Stimulated activated memory B cell treated with anti-CD40 and anti-IgM and Interleukin-4, amounts not matched to agents 10 μg/mL and 1 μg/mL and 100 μg/mL, for 72 hours (primary cell): Measurements from ENCODE around the gene RUNX2.
A peak's percentile ranks its signal among the peaks of the same experiment; 100 is the strongest.
"Not testable (repeated sequence)": the region's sequence is repeated elsewhere in the genome, so short reads cannot be mapped to it uniquely, and the experiment has no call there.

Experiments
- ATAC-seq: fragments of 150-1000 bp; cut with Tn5 transposase; 2 replicates; pipeline ENCODE4 v1.10.0; 2021
- H3K27ac Mint-ChIP-seq: one replicate; pipeline ENCODE4 v1.8.0; 2022; ENCODE audit warnings: mild to moderate bottlenecking, mixed read lengths
- H3K27me3 Mint-ChIP-seq: one replicate; pipeline ENCODE4 v1.8.0; 2022; ENCODE audit warnings: mixed read lengths
- H3K36me3 Mint-ChIP-seq: one replicate; pipeline ENCODE4 v1.8.0; 2022; ENCODE audit warnings: mixed read lengths
- H3K4me1 Mint-ChIP-seq: one replicate; pipeline ENCODE4 v1.8.0; 2022; ENCODE audit warnings: mixed read lengths
- H3K4me3 Mint-ChIP-seq: one replicate; pipeline ENCODE4 v1.8.0; 2022; ENCODE audit warnings: mild to moderate bottlenecking, moderate library complexity, mixed read lengths
- H3K9me3 Mint-ChIP-seq: one replicate; pipeline ENCODE4 v1.8.0; 2022; ENCODE audit warnings: mixed read lengths

Gene RUNX2

DNA sequence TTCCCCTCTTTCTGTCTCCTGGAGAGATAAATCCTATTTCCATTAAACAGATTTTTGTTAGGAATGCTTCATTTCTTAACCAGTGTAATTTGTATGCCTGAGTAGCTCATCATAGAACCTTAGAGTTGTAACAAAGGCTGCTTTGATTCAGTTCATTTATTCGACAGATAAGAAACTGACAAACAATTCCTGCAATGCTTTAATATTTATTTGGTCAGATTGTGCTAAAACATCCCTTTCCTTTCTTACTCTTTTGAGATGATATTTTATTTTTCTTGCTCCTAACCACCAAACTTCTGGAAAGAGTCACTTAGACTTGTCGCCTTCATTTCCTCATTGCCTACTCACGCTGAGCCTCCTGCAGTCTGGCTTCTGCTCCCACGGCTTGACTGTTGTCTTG is 138.6 kb downstream of the RUNX2 start:
- Mint-ChIP-seq H3K27ac (no peak overlapping the region), H3K9me3 (no peaks in the 10 kb centered on the region), H3K36me3 (no peaks in the 10 kb centered on the region), H3K4me1 (no peaks in the 10 kb centered on the region), H3K4me3 (no peak overlapping the region), H3K27me3 (no peaks in the 10 kb centered on the region)
- no peak for ATAC-seq

DNA sequence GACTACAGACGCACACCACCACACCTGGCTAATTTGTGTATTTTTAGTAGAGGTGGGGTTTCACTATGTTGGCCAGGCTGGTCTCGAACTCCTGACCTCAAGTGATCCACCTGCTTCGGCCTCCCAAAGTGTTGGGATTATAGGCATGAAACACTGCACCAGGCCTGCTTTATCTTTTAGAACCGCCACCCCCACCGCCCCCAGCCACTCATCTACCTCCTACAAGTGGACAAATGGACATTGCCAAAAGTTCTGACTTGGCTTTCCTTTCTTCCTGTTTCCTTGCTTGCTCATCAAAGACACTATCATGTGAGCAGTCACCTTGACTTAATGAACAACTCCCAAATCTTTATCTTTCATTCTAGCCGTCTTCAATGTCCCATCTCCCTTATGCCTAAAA is 139.3 kb downstream of the RUNX2 start:
- H3K9me3 Mint-ChIP-seq, ATAC-seq, H3K4me3 Mint-ChIP-seq, H3K36me3 Mint-ChIP-seq, H3K4me1 Mint-ChIP-seq, H3K27me3 Mint-ChIP-seq, H3K27ac Mint-ChIP-seq: not testable (repeated sequence)

DNA sequence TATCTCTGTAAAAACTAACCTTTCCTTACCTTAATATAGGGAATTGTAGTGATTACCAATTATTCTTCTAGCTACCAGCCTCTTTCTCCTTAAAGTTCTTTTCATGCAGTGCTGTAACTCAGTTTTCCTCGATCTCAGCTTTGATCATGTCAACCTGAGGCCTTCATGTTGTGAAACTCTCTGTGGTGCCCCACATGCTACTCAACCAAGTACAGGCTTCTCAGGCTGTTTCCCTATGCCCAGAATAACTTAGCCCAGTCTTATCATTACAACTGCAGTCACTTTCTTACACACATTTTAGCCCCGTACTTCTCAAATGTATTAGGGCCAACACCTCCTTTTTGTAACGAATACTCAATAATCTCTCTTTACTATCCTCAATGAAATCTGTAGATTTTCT is 139.7 kb downstream of the RUNX2 start:
- H3K27ac Mint-ChIP-seq = no peak overlapping the region
- no peaks in the 10 kb centered on the region for H3K27me3 Mint-ChIP-seq
- H3K4me1 Mint-ChIP-seq = no peaks in the 10 kb centered on the region
- no peaks in the 10 kb centered on the region for H3K36me3 Mint-ChIP-seq
- no peaks in the 10 kb centered on the region for H3K9me3 Mint-ChIP-seq
- ATAC-seq = no peak
- H3K4me3 Mint-ChIP-seq = no peak overlapping the region

DNA sequence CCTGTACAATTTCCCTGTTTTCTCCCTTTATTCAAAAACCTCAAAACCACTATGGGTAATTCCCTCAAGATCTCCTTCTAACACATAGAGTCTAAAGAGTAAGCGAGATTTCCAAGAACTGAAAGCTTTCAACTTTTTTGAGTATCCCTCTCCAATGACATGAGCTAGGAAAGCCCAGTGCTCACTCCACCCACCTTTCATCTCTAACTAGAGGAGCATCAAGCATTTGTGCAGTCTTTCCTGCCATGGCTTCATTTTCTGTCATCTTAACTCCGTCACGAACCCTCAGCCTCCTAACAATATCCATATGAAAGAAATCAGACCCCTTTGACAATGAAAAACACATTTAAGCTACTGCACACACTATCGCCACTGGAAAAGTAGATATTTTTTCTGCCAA is 141.5 kb downstream of the RUNX2 start:
- Mint-ChIP-seq H3K4me3 (no peak overlapping the region), H3K9me3 (no peaks in the 10 kb centered on the region), H3K36me3 (no peaks in the 10 kb centered on the region), H3K27ac (no peak overlapping the region), H3K4me1 (no peaks in the 10 kb centered on the region), H3K27me3 (no peaks in the 10 kb centered on the region)
- no peak for ATAC-seq

DNA sequence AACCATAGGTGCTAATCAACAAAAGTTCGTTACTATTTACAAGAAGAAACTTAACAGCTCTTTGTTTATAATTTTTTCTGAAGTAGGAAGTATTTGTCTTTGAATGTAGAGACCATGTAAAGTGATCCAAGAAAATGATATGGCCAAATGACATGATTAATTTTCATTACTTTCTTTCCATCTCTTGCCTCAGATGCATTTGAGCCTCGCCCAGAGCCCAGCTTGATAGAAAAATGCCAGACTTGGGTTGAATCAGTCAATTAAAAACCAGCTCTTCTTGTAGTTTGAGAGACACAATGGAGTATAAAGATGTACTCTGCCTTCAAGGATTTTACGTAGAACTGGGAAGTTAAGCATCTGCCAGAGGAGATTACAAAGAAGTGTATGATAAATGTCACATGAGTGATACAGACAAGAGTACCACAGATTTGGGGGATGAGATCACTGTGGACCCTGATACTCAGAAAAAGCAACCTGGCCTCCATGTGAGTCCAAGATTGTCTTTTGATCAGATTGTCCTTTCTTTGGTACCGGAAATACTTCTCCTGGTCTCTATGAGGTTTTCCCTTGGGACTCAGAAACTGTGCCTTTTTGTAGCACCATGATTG is 142.1 kb downstream of the RUNX2 start:
- Mint-ChIP-seq H3K27me3 (no peaks in the 10 kb centered on the region), H3K4me1 (no peaks in the 10 kb centered on the region), H3K4me3 (no peak overlapping the region), H3K9me3 (no peaks in the 10 kb centered on the region), H3K27ac (no peak overlapping the region), H3K36me3 (no peaks in the 10 kb centered on the region)
- no peak for ATAC-seq

DNA sequence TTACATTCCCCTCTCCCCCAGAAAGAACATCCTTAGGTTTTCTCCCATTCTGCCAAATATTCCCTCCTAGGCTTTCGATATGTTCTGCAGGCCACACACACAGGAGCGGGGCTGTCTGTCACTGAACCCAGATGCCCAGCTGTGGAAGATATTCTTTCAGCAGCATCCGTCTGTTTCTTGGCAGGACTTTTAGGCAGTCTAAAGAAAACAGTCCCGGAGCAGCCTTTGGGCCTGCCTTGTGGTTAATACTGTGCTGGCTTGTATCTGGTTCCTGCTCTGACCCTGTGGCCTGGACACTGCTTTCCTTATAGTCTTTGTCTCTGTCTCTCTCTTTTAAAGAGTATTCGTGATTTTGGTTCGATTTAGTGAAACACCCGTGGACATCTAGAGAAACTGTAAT is 144.3 kb downstream of the RUNX2 start:
- Mint-ChIP-seq H3K27ac (no peak overlapping the region), H3K36me3 (no peaks in the 10 kb centered on the region), H3K9me3 (no peaks in the 10 kb centered on the region), H3K27me3 (no peaks in the 10 kb centered on the region), H3K4me3 (no peak overlapping the region), H3K4me1 (no peaks in the 10 kb centered on the region)
- ATAC-seq = no peak

DNA sequence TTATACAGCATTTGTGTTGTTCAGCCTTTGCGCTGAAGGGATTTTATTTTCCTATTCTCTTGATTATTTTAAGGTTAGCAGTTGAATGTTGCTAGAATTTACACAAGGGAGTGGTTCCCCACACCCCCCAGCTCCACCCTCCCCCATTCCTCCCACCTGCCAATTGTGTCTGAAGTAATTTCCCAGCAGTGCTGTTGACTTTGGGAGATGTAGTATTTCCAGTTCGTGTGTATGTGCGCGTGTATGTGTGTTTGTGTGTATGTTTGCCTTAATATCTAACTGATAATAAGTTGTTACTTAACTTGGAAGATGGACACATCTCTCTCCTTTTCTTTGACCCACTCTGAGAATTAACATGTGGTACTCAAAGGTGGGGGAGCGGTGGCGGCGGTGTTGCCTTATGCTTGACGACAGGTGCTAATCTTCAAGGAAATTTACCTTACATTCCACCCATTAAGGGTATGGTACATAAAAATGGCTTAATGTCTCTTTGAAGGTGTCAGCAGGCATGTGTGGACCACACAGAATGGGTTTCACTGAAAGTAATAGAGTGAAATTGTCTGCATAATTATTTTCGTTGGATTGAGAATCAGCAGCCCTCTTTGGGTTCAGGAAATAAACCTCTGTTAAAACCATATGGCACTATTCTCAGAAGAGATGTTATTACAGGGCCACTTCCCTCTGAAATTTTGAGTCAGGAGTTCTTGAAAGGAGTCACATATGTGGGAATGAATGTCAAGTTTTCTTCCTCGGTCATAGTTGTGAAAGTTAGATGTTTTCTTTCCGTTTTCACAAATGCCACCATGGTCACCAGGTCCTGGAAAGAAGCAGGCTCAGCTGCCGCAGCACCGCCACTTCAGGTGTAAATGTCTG is 145.2 kb downstream of the RUNX2 start:
- no peak for ATAC-seq
- Mint-ChIP-seq H3K4me1 (no peaks in the 10 kb centered on the region), H3K36me3 (no peaks in the 10 kb centered on the region), H3K4me3 (no peak overlapping the region), H3K27me3 (no peaks in the 10 kb centered on the region), H3K27ac (no peak overlapping the region), H3K9me3 (no peaks in the 10 kb centered on the region)

DNA sequence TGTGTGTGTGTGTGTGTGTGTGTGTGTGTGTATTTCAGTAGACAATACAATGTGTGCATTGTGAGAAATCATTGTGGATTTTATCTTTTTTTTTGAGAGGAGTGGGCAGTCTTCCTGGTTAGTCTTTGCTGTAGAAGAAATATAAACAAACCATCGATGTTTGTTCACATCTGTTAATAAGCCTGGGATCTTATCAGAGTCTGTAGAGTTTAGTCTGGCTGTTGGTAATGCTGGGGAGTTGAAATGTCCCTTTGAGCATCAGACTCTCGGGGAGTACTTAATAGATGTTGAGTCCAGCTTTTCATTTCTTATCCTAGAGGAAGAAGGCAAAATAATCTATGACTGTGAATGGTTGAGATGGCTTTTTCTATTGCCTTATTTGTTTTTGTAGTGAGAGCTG is 146.2 kb downstream of the RUNX2 start:
- Mint-ChIP-seq H3K4me3 (no peak overlapping the region), H3K27ac (no peak overlapping the region), H3K36me3 (no peaks in the 10 kb centered on the region), H3K4me1 (no peaks in the 10 kb centered on the region), H3K27me3 (no peaks in the 10 kb centered on the region), H3K9me3 (no peaks in the 10 kb centered on the region)
- no peak for ATAC-seq

DNA sequence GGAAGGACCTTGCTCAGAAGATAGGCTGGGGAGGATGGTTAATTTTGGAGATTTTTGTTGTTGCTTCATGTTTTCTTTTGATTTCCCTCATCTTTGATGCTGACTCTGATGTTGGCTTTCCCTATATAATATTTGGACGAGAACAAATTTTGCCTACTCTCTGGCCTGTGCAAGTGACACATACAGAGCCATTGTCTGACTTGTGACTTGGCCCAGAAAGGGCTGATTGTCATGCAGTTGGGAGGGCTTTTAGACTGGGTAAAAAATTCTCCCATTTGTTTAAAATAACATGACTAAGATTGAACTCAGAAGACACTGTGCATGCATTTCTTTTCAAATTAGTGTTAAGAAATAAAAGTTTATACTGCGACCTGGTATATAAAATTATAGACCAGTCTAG is 148.2 kb downstream of the RUNX2 start:
- Mint-ChIP-seq H3K36me3 (no peaks in the 10 kb centered on the region), H3K4me3 (no peak overlapping the region), H3K9me3 (no peaks in the 10 kb centered on the region), H3K27me3 (no peaks in the 10 kb centered on the region), H3K4me1 (peaks cover 19% of the 10 kb centered on the region), H3K27ac (no peak overlapping the region)
- ATAC-seq = no peak

DNA sequence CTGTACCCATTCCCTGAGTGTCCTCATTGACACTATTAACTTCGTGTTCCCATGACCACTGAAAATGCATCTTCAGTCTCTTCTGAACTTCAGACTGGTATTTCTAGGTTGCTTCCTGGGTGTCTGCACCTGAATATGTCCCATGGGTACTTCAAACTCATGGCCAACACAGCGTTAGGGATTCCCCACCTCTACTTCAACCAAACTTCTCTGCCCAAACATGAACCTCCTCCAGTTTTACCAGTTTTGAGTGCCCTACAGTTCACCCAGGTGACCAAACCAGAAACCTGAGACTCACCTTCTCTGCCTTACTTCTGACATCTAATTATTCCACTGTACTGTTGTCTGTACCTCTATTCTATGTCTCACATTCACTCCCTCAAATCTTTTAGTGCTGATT is 149.1 kb downstream of the RUNX2 start:
- ATAC-seq = peak; percentile 74
- H3K4me3 Mint-ChIP-seq = no peak overlapping the region
- no peaks in the 10 kb centered on the region for H3K9me3 Mint-ChIP-seq
- no peaks in the 10 kb centered on the region for H3K27me3 Mint-ChIP-seq
- H3K36me3 Mint-ChIP-seq = no peaks in the 10 kb centered on the region
- peaks cover 19% of the 10 kb centered on the region for H3K4me1 Mint-ChIP-seq
- no peak overlapping the region for H3K27ac Mint-ChIP-seq

DNA sequence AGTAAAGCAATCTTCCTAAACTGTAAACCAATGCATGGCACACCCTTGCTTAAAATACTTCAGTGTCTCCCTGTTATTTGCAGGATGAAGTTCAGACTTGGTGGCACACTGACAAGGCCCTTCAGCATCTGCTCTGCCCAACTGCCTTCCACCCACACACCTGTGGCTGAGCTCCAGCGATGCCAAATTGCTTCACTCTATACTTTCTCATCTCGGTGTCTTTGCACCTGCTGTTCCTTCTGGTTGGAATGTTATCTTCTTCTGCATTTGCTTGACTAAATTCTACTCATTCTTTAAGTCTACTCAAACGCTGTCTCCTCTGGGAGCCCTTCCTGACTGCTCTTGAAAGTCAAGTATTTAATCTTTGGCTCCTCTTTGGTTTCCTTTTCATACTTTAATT is 149.7 kb downstream of the RUNX2 start:
- no peaks in the 10 kb centered on the region for H3K36me3 Mint-ChIP-seq
- no peaks in the 10 kb centered on the region for H3K9me3 Mint-ChIP-seq
- ATAC-seq = no peak
- no peak overlapping the region for H3K27ac Mint-ChIP-seq
- H3K27me3 Mint-ChIP-seq = no peaks in the 10 kb centered on the region
- H3K4me3 Mint-ChIP-seq = no peak overlapping the region
- peaks cover 19% of the 10 kb centered on the region for H3K4me1 Mint-ChIP-seq

DNA sequence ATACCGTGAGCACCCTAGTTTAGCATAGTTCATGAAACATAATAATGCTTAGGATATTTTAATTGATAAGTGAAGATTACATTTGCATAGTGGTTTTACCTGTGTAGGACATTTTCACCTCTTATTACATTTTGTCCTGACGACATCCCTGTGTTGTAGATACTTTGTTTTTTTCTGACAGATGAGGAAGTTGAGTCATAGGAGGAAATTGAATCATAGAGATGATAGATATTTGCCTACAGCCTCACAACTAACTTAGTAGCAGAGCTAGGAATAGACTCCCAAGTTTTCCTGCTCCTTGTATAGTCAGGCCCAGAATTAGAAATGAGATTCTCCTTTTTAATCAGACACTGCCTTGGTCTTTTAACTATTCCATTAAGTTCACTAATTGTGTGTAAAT is 150.1 kb downstream of the RUNX2 start:
- peak; percentile 34 for ATAC-seq
- no peaks in the 10 kb centered on the region for H3K36me3 Mint-ChIP-seq
- H3K27ac Mint-ChIP-seq = no peak overlapping the region
- H3K9me3 Mint-ChIP-seq = no peaks in the 10 kb centered on the region
- H3K4me1 Mint-ChIP-seq = peaks cover 19% of the 10 kb centered on the region
- H3K27me3 Mint-ChIP-seq = no peaks in the 10 kb centered on the region
- H3K4me3 Mint-ChIP-seq = no peak overlapping the region

DNA sequence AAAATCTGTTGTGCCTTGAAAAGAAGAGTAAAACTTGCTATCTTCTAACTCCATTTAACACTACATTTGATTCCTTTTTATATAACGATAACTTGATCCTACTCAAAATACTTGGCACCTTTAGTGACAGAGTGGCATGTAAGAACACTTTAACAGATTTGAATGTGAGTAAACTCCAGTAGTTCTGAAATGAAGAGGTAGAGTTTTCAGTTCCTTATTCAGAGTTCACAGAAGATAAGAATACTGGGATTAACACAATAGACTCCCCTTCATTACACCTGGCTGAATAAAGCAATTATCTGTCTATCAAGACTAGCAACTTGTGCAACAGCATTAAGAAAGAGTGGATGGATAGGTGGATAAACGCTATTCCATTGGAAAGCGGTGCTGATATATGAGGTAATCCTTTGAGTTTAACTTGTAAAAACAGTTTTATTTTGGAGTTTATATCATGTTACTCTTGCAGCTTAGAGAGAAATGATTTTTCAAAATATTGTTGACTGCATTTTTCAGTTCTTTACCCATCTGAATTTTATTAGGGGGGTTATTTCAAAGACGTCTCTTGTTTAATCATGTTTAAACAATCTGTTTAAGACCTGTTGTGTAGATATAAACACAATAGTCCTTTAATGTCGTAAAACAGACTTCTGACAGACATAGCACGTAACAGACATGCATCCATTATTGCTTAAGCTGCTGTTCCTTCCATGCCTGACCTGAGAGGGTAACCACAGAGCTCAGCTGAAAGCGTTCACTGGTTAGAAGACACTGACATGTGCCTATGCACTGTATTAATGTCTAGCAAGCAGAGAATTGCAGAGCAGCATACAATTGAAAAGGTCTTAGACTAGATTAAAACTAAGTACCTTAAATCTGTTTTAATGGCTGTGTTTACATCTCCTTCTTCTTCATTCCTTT is 152.0 kb downstream of the RUNX2 start:
- Mint-ChIP-seq H3K27me3 (no peaks in the 10 kb centered on the region), H3K4me1 (peaks cover 19% of the 10 kb centered on the region), H3K36me3 (no peaks in the 10 kb centered on the region), H3K9me3 (no peaks in the 10 kb centered on the region), H3K27ac (peak overlapping the region; percentile 66), H3K4me3 (no peak overlapping the region)
- peak; percentile 84 for ATAC-seq

DNA sequence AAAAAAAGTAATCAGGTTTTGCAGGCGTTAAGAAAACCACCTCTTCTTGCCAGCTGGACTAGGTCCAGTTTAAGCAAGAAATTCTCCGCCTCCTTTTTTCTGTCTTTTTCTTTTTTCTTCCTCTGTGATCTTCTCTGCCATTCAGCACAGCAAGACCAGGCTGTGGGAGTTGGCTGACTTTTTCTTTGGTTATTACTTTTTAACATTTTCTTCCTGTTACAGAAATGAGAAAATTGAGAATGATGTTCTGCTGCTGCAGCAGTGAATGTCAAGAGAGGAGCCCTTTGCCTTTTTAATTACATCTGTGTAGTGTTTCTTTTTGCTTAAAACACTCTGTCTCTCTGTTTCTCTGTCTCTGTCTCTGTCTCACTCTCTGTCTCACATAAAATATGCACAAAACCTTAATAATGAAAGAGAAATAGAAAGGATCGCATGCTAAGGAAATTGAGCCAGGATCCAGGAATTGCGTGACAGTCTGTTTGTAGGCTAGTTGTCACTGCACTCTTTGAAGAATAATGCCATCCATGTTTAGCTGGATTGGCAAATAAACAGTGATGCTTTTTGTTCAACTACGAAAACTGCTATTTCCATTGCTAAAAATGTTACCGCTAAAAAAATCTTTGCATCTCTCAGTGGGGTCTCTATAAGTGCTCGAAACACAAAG is 152.8 kb downstream of the RUNX2 start:
- no peaks in the 10 kb centered on the region for H3K36me3 Mint-ChIP-seq
- H3K4me1 Mint-ChIP-seq = peaks cover 19% of the 10 kb centered on the region
- no peak for ATAC-seq
- peak overlapping the region; percentile 66 for H3K27ac Mint-ChIP-seq
- H3K4me3 Mint-ChIP-seq = no peak overlapping the region
- no peaks in the 10 kb centered on the region for H3K9me3 Mint-ChIP-seq
- no peaks in the 10 kb centered on the region for H3K27me3 Mint-ChIP-seq

DNA sequence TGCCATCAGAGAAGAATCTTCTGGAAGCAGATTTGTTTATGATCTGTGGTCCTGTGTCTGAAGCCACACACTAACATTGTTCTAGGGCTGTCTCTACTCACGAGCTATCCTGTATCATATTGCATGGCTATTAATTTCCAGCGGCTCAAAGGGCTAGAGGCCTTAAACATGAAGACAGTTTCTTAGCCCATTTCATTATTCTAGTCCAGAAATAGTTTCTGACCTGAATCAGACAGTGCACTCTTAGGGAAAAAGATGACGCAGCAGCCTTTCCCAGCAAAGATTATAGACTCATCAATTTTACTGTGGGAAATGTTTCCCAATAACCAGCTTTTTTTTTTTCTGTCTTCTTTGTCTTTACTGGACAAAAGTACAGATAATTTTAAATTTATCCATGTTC is 154.9 kb downstream of the RUNX2 start:
- ATAC-seq = no peak
- Mint-ChIP-seq H3K4me3 (no peak overlapping the region), H3K27ac (no peak overlapping the region), H3K9me3 (no peaks in the 10 kb centered on the region), H3K36me3 (no peaks in the 10 kb centered on the region), H3K4me1 (peaks cover 36% of the 10 kb centered on the region), H3K27me3 (no peaks in the 10 kb centered on the region)
